ENCODE data around the gene ZNF436.
"Not testable (repeated sequence)": the region's sequence is repeated elsewhere in the genome, so short reads cannot be mapped to it uniquely, and the experiment has no call there.

Gene ZNF436

GRCh38 chr1:23392125-23392855, 22.7 kb upstream of the ZNF436 start:
- no peak for DNase-seq

DNA sequence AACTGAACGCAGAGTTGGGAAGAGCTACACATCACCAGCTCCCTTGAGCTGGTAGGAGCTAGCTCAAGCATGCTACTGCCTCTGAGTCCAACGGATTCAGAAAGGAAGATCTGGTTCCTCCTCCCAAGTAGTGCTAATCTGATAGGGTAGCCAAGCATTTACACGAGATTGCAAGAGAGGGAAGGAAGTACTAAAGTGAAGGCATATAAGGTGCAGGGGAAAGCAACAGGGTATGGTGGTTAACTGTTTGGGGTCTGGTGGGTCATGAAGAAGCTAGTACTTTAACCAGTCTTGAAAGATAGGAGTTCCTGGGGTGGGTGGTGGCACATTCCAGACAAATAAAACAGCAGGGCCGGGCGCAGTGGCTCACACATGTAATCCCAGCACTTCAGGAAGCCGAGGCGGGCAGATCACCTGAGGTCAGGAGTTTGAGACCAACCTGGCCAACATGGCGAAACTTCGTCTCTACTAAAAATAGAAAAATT, 20.2 kb upstream of the ZNF436 start:
- DNase-seq = no peak

DNA sequence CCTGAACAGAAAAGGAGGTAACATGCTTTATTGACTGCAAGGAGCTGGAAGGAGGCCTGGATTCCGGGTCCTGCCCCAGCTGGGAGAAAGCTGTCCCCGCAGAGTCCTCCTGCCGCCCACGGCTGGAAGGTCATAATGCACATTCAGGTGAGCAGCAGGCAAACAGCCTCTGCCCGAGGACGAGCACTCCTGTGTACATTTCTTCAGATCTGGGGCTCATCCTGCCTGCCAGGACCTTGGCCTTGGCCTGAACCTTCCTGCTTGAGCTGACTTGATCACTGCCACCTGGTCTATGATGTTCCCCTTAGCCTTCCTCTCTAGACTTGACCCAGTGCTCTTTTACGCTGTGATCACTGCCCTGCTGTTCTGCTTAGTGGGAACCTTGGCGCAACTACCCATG, 17.9 kb upstream of the ZNF436 start:
- no peak for DNase-seq

DNA sequence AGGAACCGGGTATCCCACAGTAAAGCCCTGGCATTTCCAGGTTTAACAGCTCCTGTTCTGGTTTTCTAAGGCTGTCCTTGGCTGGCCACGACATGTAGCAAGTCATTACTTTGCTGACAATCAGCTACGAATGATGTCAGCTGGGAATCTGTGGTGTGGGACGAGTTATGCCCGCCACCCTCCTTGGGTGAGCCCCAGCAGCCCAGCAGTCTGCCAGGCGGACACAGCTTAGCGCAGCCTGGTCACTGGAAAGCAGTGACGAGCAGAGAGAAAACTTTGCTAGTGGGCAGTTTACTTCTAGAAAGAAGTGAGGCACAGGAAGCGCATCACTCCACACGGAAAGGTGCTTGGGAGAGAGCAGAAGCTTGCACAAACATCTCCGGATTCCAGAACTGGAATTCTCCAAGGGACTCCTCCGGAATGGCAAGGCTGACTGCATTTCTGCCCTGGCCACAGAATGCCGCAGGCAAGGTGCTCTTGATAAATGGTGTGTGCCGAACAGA, 15.5 kb upstream of the ZNF436 start:
- no peak for DNase-seq

GRCh38 chr1:23384312-23385058, 14.8 kb upstream of the ZNF436 start:
- DNase-seq = no peak

DNA sequence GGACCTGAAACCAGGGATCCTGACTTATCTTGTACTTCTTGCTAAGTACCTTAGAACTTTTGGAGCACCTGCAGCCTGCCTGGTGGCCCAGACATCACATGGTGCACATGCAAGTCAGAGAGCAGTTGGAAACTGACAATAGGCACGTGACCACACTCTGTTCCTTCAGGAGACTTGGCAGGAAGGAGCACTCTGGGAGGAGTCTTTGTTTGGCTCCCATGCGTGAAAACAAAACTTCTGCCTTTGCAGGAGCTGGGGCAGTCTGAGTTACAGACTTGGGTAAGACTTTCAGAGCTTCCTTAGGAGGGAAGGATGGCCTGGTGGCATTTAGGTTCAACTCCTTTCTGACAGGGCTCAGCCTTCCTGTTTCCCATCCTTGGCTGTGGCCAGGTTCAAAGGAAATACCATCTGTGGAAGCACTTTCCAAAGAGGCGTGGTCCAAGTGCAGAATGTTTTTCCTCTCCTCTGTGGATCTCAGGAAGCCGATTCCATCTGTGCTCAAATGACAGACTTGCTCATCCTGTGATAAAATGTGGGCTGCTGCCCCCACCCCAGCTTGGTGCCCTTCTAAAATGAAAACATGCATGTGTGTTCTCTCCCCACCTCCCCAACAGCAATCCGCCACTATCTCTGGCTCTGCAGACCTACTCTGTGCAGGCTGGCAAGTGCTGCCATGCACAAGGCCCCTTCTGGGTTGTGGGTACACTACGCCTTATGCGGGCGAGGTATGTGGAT, 14.1 kb upstream of the ZNF436 start:
- no peak for DNase-seq

DNA sequence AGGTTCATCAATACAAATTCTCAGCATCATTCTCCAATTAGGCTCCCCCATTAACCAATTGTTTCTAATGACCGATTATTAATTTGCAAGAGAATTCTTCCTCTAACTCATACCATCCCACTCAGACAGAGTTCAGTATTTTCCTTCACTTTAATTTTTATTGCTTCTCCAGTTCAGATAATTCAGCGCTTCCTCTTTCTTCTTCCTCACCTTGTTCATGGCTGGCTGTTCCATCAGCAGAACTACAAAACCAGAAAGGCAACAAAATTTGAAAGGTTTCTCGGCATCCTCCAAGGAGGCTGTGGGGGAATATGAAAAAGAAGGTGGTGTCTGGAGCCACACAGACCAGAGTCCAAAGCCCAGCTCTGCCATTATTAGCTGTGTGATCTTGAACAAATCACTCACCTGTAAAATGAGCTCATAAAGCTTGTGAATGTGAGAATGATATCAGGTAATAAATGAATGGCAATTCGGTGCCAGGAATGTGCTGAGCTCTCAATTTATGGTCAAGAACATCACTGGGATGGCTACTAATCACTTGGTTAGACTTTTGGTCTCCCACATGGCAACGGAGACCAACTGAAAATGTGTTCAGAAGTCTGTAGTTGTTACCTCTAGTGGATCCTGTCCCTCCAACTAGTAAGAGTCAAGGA, 11.7 kb upstream of the ZNF436 start:
- no peak for DNase-seq

DNA sequence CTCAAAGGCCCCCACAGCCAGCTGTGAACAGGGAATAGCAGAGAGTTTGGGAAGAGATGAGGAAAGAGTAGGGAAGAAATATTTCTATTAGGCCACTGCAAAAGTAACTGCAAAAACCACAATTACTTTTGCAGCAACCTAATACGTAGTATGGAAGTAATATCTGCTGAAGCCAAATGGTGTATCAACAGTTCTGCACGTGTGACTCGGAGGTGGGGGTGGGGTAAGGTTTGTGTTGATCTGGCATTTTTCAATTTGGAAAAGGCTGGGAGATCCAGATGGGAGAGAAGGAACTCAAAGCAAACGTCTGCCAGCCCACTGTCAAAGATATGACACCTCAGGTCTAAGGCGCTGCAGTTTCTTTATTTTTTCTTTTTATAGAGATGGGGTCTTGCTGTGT, 11.1 kb upstream of the ZNF436 start:
- DNase-seq = no peak

- DNase-seq = not testable (repeated sequence)
Measured at GRCh38 chr1:23380236-23380635, 10.6 kb upstream of the ZNF436 start.

GRCh38 chr1:23376890-23377811, 7.5 kb upstream of the ZNF436 start:
- DNase-seq = no peak

DNA sequence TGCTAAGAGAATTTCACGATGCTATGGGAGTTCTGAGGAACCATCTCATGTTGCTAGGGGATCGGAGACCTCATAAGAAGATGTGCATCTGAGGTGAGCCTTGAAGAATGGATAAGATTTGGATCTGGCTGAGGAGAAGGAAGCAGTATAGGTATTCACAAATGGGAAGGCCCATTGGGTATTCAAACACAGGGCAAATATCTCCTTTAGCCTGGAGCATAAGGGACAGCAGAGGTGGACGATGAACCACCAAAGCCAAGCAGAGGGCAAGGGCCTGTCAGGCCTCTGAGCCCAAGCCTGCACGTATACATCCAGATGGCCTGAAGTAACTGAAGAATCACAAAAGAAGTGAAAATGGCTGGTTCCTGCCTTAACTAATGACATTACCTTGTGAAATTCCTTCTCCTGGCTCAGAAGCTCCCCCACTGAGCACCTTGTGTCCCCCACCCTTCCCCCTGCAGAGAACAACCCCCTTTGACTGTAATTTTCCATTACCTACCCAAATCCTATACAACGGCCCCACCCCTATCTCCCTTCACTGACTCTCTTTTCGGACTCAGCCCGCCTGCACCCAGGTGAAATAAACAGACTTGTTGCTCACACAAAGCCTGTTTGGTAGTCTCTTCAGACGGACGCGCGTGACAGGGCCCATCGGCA, 4.6 kb upstream of the ZNF436 start:
- DNase-seq = not testable (repeated sequence)

GRCh38 chr1:23371987-23372880, 2.6 kb upstream of the ZNF436 start:
- DNase-seq = no peak

- DNase-seq = no peak
Measured at GRCh38 chr1:23370709-23371584, 1.3 kb upstream of the ZNF436 start.

DNA sequence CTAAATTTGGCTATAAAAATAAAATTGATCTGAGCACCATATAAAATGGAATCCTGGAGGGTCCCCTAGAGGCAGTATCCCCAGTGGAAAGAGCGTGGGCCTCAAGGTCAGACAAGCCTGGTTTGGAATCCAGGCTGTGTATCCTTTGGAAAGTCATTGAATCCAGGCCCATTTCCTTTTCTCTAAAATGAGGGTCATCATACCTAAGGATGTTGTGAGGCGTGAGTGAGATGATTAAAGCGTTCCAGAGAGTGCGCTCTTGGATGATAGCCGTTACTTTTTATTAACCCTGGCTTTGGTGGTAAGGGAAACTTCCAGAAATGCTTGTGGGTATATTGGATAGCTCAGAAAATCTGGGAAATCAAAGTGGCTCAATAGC, 683 bp upstream of the ZNF436 start:
- DNase-seq = no peak

GRCh38 chr1:23368562-23369334, 888 bp downstream of the ZNF436 start:
- DNase-seq = peak; percentile 79 to 83

DNA sequence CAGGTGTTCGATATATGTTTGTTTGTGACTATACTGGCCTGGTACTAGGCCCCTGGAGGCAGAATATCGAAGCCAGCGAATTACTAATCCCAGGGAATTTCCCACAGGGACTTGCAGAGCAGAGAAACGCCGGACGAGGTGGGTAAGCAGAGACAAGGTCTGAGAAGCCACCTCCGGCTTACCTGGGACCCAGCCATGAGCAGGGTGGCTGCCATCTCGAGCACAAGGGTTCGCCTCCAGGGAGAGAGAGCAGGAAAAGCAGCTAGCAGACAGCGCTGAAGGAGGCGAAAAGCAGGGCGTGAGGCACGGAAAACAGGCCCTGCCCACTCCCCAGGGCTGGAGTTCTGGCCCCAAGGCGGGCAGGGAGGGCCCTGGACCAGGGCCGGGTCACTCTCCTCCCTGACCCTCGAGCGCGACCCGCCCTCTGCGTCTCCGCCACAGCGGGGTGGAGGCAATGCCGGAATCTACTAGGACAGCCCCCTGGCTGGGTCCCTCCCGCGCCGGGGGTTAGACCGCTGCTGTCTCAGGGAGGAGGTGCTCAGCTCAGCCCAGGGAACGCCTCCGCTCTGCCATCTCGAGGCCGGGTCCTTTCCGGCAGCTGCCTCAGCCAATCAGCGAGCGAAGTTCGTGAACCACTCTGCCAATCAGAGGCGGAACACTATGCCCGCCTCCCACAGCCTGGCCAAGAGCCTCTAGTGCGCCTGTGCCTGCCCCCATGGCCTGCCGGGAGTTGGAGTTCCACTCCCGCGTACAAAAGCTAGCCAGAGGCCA, 1.7 kb downstream of the ZNF436 start:
- peak; percentile 96 to 98 for DNase-seq

DNA sequence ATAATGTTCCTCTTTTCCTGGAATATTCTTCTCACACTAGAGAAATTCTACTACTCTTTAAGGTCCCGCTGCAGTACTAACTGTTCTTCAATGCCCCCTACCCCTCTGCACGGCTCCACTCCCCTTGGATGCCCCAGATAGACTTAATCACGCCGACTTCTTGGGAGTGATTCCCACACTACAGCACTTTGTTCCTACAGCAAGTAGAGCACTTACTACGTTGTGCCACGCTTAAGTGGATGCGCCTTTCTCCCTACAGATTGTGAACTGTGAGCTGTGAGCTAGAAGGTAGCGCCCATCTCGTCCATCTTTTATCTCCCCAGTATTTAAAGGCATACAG, 2.2 kb downstream of the ZNF436 start:
- DNase-seq = no peak

DNA sequence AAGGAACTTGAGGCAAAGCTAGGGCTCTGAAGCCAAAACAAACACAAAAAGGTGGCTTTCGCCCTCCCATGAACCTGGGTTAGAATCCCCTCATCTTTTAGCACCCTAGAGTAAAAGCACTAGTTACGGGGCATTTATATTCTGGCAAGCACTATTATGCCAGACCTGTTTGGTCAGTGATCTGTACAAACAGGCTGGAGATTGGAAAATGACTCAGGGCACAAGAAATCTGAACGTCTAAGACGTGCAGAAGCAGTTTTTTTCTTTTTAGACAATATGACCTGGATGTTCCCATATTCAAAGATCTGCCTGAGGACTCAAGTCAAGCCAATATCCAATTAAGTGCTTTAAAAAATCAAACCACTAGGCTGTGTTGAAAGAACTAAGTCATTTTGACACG, 3.0 kb downstream of the ZNF436 start:
- no peak for DNase-seq
